ENCODE results near the gene UPP1.

- no peak for TF ChIP-seq SRF (IDR thresholded peaks at IDR 0.05; ENCODE audit: low read depth, low read length)
- no peak for TF ChIP-seq ONECUT2 (CRISPR knock-in tag; IDR thresholded peaks at IDR 0.05)
- no peak for TF ChIP-seq NBN (conservative IDR thresholded peaks at IDR 0.05)
- TF ChIP-seq CTCF (CRISPR knock-in tag; IDR thresholded peaks at IDR 0.05): no peak
- no peak for TF ChIP-seq ZNF674 (CRISPR knock-in tag; IDR thresholded peaks at IDR 0.05; ENCODE audit: low read depth)
- no peak for TF ChIP-seq ZNF607 (CRISPR knock-in tag; IDR thresholded peaks at IDR 0.05; ENCODE audit: borderline replicate concordance)
These were observed 30.1 kb upstream of the UPP1 start for GRCh38 chr7:48058990-48059389.

Data from HepG2 (cell line).